B cell (primary cell): ENCODE measurements around the gene QRFP. TPM values are rescaled to one million over a fixed set of nuclear protein-coding genes. Genes with fewer than 3 reads are reported as not detected.

ENCODE experiments used
- ATAC-seq: fragments of 200-7000 bp; cut with Tn5 transposase; one replicate; pipeline ENCODE4 v1.10.0; 2021; ENCODE audit warnings: low read depth, mild to moderate bottlenecking, moderate number of reproducible peaks, moderate library complexity
- CTCF ChIA-PET: fragments of 350-600 bp; sonication (Branson Sonifier 250); formaldehyde crosslinking; loops from one replicate; lab custom pipeline; 2021; ENCODE audit warnings: antibody characterized with exemption, inconsistent platforms; lab: Charles Lee
- POLR2A ChIA-PET: fragments of 350-600 bp; sonication (Branson Sonifier 250); formaldehyde crosslinking; loops from one replicate; lab custom pipeline; 2021; ENCODE audit warnings: antibody characterized with exemption; lab: Charles Lee
- DNase-seq: peaks from one replicate; pipeline ENCODE4 v3.0.0; 2013
- H2AFZ ChIP-seq: 2 replicates; pipeline ENCODE4 v1.6.1; 2012; ENCODE audit warnings: mild to moderate bottlenecking, low read depth, low read length; ENCODE audit not compliant: insufficient read depth, poor library complexity, severe bottlenecking
- H3K27ac ChIP-seq, 2 donors: 1 replicate in 1 of 2; 2 replicates in 1 of 2; pipeline ENCODE4 v1.5.1; 2012 to 2013; ENCODE audit warnings: low read length in 2 of 2, mild to moderate bottlenecking in 2 of 2, moderate library complexity in 1 of 2
- H3K27me3 ChIP-seq, 4 experiments: fragments of 200-600 bp in 1 of 4; sonication (generic) in 1 of 4; replicated peaks in 1 of 4; 1 replicate in 2 of 4; 2 replicates in 2 of 4; pipeline versions ENCODE4 v1.6.1 to v1.7.0; 2013 to 2016; ENCODE audit warnings: low read length in 3 of 4, mild to moderate bottlenecking in 2 of 4, mixed read lengths in 1 of 4, moderate library complexity in 1 of 4; ENCODE audit not compliant: insufficient read depth in 4 of 4, control insufficient read depth in 3 of 4; ENCODE audit errors: control extremely low read depth in 1 of 4
- H3K36me3 ChIP-seq, 2 experiments: replicated peaks in 1 of 2; 1 replicate in 1 of 2; 2 replicates in 1 of 2; pipeline versions ENCODE4 v1.6.1 to v1.7.1; 2013; ENCODE audit warnings: low read length in 1 of 2; ENCODE audit not compliant: insufficient read depth in 2 of 2, control insufficient read depth in 1 of 2; ENCODE audit errors: control extremely low read depth in 1 of 2, extremely low read depth in 1 of 2
- H3K4me1 ChIP-seq, 2 donors: fragments of 200-600 bp in 1 of 2; sonication (generic) in 1 of 2; 1 replicate in 1 of 2; 2 replicates in 1 of 2; pipeline versions ENCODE4 v1.5.1 to v1.6.1; 2013 to 2017; ENCODE audit warnings: low read length in 2 of 2; ENCODE audit not compliant: control insufficient read depth in 2 of 2, insufficient read depth in 2 of 2
- H3K4me2 ChIP-seq: replicated peaks from 2 replicates; pipeline ENCODE3; 2012; ENCODE audit warnings: mild to moderate bottlenecking, low read depth, low read length; ENCODE audit not compliant: poor library complexity, severe bottlenecking
- H3K4me3 ChIP-seq, 5 experiments: fragments of 200-600 bp in 1 of 5; sonication (generic) in 1 of 5; 1 replicate in 3 of 5; 2 replicates in 2 of 5; pipeline versions ENCODE4 v1.5.1 to v1.7.0; 2011 to 2016; ENCODE audit warnings: low read length in 4 of 5, mild to moderate bottlenecking in 4 of 5, low read depth in 2 of 5, control low read depth in 1 of 5, moderate library complexity in 1 of 5; ENCODE audit not compliant: insufficient read depth in 1 of 5; ENCODE audit errors: control extremely low read depth in 1 of 5, extremely low read depth in 1 of 5
- H3K79me2 ChIP-seq: fragments of 200-600 bp; sonication (generic); one replicate; pipeline ENCODE4 v1.6.0; 2016; ENCODE audit warnings: low read length; ENCODE audit not compliant: control insufficient read depth, insufficient read depth
- H3K9ac ChIP-seq: fragments of 200-600 bp; sonication (generic); 2 replicates; pipeline ENCODE4 v1.6.1; 2017; ENCODE audit warnings: mild to moderate bottlenecking, low read length, moderate library complexity
- H3K9me3 ChIP-seq, 3 donors: one replicate each; pipeline versions ENCODE4 v1.6.1 to v1.7.1; 2013; ENCODE audit warnings: low read length in 2 of 3; ENCODE audit not compliant: control insufficient read depth in 2 of 3, insufficient read depth in 1 of 3; ENCODE audit errors: control extremely low read depth in 1 of 3
- H4K20me1 ChIP-seq: 2 replicates; pipeline ENCODE4 v1.6.0; 2012; ENCODE audit warnings: mild to moderate bottlenecking, low read length; ENCODE audit not compliant: insufficient read depth, control insufficient read depth, poor library complexity, severe bottlenecking
- H3K27ac Mint-ChIP-seq: one replicate; pipeline ENCODE4 v1.8.0; 2021; ENCODE audit warnings: mixed read lengths
- H3K27me3 Mint-ChIP-seq: one replicate; pipeline ENCODE4 v1.8.0; 2021; ENCODE audit warnings: mixed read lengths
- H3K4me1 Mint-ChIP-seq: one replicate; pipeline ENCODE4 v1.8.0; 2021; ENCODE audit warnings: mixed read lengths
- H3K4me3 Mint-ChIP-seq: one replicate; pipeline ENCODE4 v1.8.0; 2021; ENCODE audit warnings: mixed read lengths
- H3K9me3 Mint-ChIP-seq: one replicate; pipeline ENCODE4 v1.8.0; 2022; ENCODE audit warnings: mixed read lengths; ENCODE audit not compliant: insufficient read depth
- EZH2 ChIP-seq: IDR thresholded peaks from 2 replicates; pipeline ENCODE4 v1.6.1; 2012; ENCODE audit warnings: borderline replicate concordance, low read depth, mild to moderate bottlenecking, moderate library complexity, low read length; ENCODE audit not compliant: insufficient read depth, poor library complexity, severe bottlenecking
- WGBS: methylation state at CpG from one replicate; pipeline ENCODE4 v1.1.5; 2013; ENCODE audit warnings: missing lambda C conversion rate; ENCODE audit not compliant: insufficient coverage; 5-methylcytosine and 5-hydroxymethylcytosine counted together
- intact Hi-C: fragments of 100-400 bp; cut with micrococcal nuclease; formaldehyde crosslinking; loops from one replicate; pipeline ENCODE4 v1.10.0; 2022
- polyA plus RNA-seq: library from polyadenylated mRNA; depleted of rRNA; stranded (reverse); fragments of >200 nt; gene quantifications from 2 replicates; pipeline ENCODE4 v1.2.3, GENCODE V29; 2012
- total RNA-seq, 2 donors: library from RNA; stranded (reverse); fragments of 120-200 nt in 1 of 2; gene quantifications; 1 replicate in 1 of 2; 2 replicates in 1 of 2; pipeline versions ENCODE4 v1.2.3 to v1.2.4, GENCODE V29; 2013 to 2022
- TF ChIP-seq, protein P1 (sequence below): fragments of 200-600 bp; IDR thresholded peaks from one replicate; pipeline ENCODE4 v1.8.0; 2022; ENCODE audit warnings: antibody characterized with exemption, mild to moderate bottlenecking

The QRFP gene
- total and polyA plus RNA-seq, 2 donors (not counting 1 experiment from before 2014, with no cell fraction given): 0.07 TPM; not detected in 1

- no peaks in the 10 kb centered on the region for H4K20me1 ChIP-seq
- no peak overlapping the region for H3K27ac ChIP-seq
- CTCF ChIA-PET: interaction anchor here (1.1 kb wide), 1 partner anchor 15 kb away, joined by 5 read pairs; no protein-coding TSS in a partner anchor
- peaks cover 0 to 68% of the 10 kb centered on the region in 2 experiments for H3K36me3 ChIP-seq
- H3K4me2 ChIP-seq: no peak overlapping the region
- H2AFZ ChIP-seq: no peak overlapping the region
- Mint-ChIP-seq H3K9me3 (no peaks in the 10 kb centered on the region), H3K27me3 (no peaks in the 10 kb centered on the region), H3K4me3 (no peak overlapping the region), H3K4me1 (no peaks in the 10 kb centered on the region), H3K27ac (no peak overlapping the region)
- no peaks in the 10 kb centered on the region for H3K4me1 ChIP-seq
- TF ChIP-seq EZH2: no peak
- TF ChIP-seq, protein P1, sequence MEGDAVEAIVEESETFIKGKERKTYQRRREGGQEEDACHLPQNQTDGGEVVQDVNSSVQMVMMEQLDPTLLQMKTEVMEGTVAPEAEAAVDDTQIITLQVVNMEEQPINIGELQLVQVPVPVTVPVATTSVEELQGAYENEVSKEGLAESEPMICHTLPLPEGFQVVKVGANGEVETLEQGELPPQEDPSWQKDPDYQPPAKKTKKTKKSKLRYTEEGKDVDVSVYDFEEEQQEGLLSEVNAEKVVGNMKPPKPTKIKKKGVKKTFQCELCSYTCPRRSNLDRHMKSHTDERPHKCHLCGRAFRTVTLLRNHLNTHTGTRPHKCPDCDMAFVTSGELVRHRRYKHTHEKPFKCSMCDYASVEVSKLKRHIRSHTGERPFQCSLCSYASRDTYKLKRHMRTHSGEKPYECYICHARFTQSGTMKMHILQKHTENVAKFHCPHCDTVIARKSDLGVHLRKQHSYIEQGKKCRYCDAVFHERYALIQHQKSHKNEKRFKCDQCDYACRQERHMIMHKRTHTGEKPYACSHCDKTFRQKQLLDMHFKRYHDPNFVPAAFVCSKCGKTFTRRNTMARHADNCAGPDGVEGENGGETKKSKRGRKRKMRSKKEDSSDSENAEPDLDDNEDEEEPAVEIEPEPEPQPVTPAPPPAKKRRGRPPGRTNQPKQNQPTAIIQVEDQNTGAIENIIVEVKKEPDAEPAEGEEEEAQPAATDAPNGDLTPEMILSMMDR: no peak
- DNase-seq: no peak
- POLR2A ChIA-PET: no interaction called here
- H3K9ac ChIP-seq: no peak overlapping the region
- intact Hi-C loops: no loop called here
- no peaks in the 10 kb centered on the region for H3K9me3 ChIP-seq
- WGBS: 95% methylated on average over 3 of the region's 6 CpGs
- no peak overlapping the region for H3K4me3 ChIP-seq
- no peaks in the 10 kb centered on the region for H3K27me3 ChIP-seq
- ATAC-seq: no peak
- H3K79me2 ChIP-seq: no peaks in the 10 kb centered on the region
Observed at GRCh38 chr9:130881516-130881915, 15.1 kb downstream of the QRFP start.

GRCh38 chr9:130880599-130881220, 15.9 kb downstream of the QRFP start:
- Histone ChIP-seq H3K36me3 (peaks cover 0 to 63% of the 10 kb centered on the region in 2 experiments), H3K79me2 (no peaks in the 10 kb centered on the region), H4K20me1 (no peaks in the 10 kb centered on the region), H3K4me3 (no peak overlapping the region), H3K9ac (no peak overlapping the region), H3K9me3 (no peaks in the 10 kb centered on the region), H3K4me2 (no peak overlapping the region), H3K27ac (no peak overlapping the region), H2AFZ (no peak overlapping the region), H3K27me3 (no peaks in the 10 kb centered on the region), H3K4me1 (no peaks in the 10 kb centered on the region)
- TF ChIP-seq EZH2: no peak
- TF ChIP-seq, protein P1: no peak
- Mint-ChIP-seq H3K4me3 (no peak overlapping the region), H3K27ac (no peak overlapping the region), H3K9me3 (no peaks in the 10 kb centered on the region), H3K27me3 (no peaks in the 10 kb centered on the region), H3K4me1 (no peaks in the 10 kb centered on the region)
- intact Hi-C loops: no loop called here
- ATAC-seq (no peak), DNase-seq (no peak)
- ChIA-PET CTCF (interaction anchor here (1.1 kb wide), 1 partner anchor 14 kb away, joined by 5 read pairs; no protein-coding TSS in a partner anchor), POLR2A (no interaction called here)
- WGBS: 92% methylated on average over 13 of the region's 16 CpGs
